Activated CD4-positive, alpha-beta T cell treated with anti-CD3 and anti-CD28 coated beads, Interleukin-2, amount 50 U/mL, for 48 hours (primary cell): ENCODE data around the gene AHSA1.
A peak's percentile ranks its signal among the peaks of the same experiment; 100 is the strongest.
"Not testable (repeated sequence)": the region's sequence is repeated elsewhere in the genome, so short reads cannot be mapped to it uniquely, and the experiment has no call there.

Experiments used
- DNase-seq, 2 experiments: peaks; one replicate each; pipeline ENCODE4 v3.0.0-alpha.2; 2020

The AHSA1 gene

DNA sequence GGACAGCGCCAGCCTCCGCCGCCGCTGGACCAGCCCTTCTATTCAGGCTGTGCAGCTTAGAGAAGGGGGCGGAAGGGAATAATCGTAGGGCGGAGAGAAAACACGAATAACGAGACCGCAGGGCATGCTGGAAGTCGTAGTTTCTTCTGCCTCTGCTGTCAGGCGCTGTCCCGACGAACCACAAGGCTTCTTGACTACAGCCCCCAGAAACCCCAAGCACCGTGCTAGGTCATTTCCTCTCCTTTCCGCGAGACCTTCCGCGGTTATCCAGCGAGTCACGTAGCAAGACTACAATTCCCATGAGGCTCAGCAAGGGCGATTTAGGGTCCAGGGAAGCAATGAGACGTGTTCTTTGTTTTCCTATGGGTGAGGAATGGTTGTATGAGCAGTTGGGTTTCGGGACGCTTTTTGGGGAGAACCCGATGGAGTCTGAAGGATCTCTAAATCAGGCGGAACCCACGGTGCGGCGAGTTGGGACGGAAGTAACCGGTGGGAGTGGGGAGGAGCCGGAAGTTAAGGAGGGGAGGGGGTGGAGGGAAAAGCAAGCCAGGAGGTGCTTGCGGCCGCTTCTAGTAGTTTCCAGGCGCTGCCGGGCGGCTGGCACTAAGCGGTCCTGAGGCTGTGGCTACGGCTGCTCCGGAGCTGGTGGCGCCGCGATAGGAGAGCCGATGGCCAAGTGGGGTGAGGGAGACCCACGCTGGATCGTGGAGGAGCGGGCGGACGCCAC, at the start of gene AHSA1, which contains the start of gene VIPAS39:
AHSA1 (plus strand) TSS at position 572 of the 727 bp plus-strand sequence; CDS start at position 669, 97 bp downstream.
VIPAS39 (minus strand) TSS at position 80 of the 727 bp plus-strand sequence. CDS start 3,499 bp downstream, outside the sequence.
- DNase-seq, result peak; percentile 89 to 93

DNA sequence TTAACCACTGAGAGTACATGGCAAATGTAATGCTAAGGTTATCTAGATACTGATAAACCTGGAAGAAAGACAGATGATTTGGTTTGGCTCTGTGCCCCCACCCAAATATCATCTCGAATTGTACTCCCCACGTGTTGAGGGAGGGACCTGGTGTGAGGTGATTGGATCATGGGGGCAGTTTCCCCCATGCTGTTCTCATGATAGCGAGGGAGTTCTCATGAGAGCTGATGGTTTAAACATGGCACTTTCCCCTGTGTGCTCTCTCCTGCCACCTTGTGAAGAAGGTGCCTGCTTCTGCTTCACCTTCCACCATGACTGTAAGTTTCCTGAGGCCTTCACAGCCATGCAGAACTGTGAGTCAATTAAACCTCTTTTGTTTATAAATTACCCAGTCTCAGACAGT, 48.8 kb upstream of the AHSA1 start:
- DNase-seq, result no peak

DNA sequence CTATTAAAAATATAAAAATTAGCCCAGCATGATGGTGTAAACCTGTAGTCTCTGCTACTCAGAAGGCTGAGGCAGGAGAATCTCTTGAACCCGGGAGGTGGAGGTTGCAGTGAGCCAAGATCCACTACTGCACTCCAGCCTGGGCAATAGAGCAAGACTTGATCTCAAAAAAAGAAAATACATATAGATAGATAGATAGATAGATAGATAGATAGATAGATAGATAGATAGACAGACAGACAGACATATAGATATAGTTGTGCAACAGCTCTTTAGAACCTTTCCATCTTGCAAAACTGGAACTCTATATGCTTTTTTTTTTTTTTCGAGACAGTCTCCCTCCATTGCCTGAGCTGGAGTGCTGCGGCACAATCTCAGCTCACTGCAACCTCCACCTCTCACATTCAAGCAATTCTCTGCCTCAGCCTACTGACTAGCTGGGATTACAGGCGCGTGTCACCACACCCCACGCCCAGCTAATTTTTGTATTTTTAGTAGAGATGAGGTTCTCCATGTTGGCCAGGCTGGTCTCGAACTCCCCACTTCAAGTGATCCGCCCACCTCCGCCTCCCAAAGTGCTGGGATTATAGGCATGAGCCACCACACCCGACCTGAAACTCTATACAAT, 42.4 kb upstream of the AHSA1 start:
- DNase-seq, result not testable (repeated sequence)

DNA sequence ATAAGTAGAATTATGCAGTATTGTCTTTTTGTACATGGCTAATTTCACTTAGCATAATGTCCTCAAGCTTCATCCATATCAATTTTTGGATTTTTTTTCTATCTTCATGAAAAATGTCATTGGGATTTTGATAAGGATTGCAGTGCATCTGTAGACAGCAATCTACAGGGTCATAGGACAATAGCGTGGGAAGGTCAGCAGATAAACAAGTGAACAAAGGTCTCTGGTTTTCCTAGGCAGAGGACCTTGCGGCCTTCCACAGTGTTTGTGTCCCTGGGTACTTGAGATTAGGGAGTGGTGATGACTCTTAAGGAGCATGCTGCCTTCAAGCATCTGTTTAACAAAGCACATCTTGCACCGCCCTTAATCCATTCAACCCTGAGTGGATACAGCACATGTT, 41.8 kb upstream of the AHSA1 start:
- not testable (repeated sequence) for DNase-seq

DNA sequence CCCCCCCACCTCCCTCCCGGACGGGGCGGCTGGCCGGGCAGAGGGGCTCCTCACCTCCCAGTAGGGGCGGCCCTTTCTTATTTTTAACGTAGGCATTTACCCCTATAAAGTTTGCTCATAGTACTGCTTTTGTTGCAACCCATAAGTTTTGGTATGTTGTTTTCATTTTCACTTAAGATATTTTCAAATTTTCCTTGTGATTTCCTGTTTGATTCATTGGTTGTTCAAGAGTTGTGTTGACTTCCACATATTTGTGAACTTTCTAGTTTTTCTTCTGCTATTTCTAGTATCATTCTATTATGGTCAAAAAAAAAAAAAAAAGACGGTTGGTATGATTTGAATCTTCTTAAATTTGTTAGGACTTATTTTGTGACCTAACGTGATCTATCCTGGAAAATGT, 41.1 kb upstream of the AHSA1 start:
- DNase-seq, result no peak

DNA sequence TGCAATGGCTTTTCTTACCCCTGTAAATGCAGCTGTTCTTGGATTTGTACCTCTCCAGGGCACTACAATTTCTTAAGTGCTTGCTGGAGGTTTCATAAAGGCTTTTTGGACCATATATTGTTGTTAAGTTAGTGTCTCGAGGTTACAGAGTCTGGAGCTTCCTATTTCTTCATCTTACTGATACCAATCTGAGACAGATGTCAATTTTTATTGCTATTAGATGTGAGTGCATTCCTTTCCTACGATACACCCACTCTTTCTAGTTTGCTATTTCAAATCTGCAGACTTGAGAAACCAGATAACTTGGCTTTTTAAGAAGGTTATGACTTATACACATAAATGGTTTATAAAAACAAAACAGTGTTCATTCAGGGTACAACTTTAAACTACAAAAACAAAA, 36.7 kb upstream of the AHSA1 start:
- DNase-seq, result no peak

DNA sequence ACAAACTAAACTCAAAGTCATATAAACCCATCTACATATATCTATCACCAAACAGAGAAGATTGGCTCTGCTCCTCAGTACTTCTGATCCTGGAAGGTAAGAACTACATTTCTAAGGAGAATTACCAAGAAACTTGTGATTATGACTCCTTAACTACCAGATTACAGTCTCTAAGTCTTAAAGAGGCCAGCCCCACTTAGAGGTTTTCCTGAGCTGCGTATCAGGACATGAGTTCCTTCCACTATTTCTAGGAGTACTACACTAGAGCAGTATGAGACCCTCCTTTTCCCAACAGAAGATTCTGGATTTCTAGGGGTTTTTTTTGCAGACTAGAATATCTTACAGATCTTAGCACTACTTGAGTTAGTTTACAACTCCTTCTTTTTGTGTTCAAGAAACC, 34.5 kb upstream of the AHSA1 start, which contains the start of gene NOXRED1:
NOXRED1 (minus strand) TSS at position 101 of the 400 bp plus-strand sequence. CDS start 634 bp downstream, outside the sequence.
- no peak for DNase-seq

DNA sequence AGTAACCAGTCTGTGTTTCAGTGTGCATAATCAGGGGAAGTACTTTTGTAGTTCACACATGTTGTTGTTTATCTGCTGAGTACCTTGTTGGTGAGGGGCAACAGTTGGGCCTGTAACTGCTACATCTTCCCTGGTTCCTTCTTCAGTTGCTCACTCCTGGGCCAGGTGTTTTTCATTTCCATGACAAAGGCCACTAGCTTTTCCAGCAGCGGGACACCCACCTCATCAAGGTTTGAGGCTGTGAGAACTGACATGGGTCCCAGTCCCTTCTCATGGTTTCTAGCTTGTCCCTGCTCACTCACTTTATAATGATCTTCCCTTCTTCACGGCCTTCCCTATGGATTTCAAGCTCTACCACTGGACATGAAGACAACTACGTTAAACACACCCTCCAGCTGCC, 33.0 kb upstream of the AHSA1 start:
- no peak for DNase-seq

DNA sequence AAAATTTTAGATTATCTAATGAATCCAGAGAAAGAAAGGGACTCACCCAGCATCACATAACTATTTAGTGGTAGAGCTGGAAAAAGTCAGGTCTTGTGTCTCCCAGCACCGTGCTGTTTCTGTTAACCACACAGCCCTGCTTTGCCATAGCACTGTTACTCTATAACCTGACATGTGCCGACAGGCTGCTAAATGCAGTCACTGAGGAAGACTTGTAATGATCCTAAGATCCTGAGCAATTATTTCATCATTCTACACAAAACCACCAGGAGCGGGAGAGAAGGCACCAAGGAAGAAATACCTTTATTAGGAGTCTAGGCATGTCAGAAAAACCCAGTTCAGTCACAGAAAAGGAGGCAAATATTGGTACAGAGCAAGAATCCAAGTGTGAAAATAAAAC, 31.5 kb upstream of the AHSA1 start:
- no peak for DNase-seq

DNA sequence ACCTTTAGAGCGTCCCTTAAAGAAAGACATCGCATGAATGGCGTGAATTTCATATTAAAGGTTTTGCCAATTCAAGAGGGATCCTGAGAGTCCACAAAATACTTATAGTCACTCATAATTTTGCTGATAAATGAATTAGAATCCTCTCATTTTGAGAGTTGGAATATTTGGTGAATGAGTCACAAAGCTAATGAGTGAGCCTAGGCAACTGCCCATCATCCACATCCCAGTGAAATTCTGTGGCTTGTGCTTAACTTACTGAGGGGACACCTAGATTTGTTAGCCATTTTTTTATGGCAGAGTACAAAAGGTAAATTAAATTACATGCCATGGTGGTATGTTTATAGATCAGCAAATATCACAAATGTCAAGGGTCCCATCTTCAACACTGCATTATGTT, 21.9 kb upstream of the AHSA1 start:
- no peak for DNase-seq

DNA sequence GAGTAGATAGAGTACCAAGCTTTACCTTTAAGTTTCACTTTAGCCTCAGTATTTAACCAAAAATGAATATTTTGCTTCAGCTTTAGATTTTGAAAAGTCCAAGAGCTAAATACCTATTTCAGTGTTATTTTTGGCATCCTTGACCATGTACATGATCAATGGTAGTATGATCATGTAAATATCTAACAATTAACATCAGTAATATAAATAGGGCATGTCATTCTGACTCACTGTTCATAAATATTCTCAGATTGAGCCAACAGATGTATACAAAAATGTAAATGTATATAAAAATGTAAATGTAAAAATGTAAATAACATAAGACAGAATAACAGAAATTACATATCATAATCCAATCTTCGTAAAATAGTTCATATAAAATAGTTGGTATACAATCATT, 19.3 kb upstream of the AHSA1 start:
- no peak for DNase-seq

DNA sequence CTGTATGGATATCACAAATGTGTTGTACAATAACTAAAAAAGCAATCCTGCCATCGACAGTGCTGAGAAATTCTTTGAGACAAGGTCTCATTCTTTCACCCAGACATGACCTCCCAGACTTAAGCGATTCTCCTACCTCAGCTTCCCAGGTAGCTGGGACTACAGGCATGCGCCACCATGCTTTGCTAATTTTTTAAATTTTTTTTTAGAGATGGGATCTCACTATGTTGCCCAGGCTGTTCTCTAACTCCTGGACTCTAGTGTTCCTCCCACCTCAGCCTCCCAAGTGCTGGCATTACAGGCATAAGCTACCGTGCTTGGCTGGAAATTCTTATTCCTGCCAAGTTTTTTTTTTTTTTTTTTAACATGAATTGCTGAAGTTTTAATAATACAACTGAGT, 18.0 kb upstream of the AHSA1 start:
- no peak for DNase-seq

DNA sequence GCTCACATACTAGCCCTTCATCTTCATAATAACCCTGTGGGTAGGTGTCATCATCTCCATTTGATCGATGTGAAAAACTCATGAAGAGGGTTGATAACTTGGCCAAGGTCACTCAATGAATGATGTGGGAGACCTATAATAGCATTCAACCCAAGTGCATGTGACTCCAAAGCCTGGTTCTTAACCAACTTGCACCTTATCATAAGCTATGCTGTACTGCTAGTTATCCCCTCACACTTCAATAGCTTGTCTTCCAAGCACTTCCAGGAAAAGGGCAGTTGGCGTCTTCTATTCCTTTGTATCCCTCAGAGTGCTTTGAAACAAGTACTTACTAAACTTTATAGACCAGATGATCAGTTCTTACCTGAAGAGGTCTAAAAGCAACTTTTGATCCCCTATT, 15.7 kb upstream of the AHSA1 start:
- no peak for DNase-seq

DNA sequence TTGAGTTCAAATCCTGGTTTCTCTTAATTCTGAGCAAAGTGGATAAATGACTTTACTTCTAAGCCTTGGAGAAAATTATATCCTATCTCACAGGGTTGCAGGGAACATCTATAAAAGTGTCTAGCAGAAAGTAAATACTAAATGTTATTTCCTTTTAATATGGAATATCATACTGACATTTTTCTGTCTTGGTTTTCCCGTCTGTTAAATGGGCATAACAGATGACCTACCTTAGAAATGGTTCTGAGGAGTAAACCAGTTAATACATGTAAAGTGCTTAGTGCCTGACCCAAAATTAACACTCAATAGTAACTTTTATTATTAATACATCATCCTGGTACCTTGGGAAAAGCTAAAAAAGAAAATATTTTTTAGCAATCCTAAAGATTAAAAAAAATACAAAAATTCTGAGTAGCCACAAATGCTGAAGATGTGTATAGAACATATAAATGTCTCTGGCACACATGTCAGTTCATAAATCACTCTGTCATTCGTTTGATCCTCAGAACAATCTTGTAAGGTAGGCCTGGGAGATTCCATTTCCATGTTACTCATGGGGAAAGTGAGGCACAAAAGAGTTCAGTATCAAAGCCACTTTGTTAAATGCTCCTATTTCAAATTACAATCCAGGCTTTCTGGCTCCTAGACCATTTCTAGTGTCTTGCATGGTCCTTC, 1.8 kb upstream of the AHSA1 start:
- no peak for DNase-seq

DNA sequence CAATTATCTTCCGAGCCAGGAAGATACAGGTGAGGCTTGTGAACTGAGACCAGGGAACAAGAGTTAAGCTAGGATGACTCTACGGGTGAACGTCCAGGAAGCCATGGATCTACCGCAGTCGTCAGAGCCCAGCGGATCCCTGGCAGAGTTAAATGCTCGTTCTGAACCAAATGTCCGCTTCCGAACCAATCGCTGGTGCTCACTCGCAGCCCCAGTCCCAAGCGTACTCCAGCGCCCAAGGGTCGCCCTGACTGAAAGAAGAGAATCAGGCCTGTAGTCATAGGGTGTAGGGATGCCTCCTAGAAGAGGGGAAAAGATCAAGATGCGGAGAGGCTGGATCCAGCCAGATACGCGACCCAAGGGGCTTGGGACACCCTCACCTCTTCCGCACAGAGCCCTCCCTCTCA, 775 bp upstream of the AHSA1 start:
- DNase-seq, result no peak

DNA sequence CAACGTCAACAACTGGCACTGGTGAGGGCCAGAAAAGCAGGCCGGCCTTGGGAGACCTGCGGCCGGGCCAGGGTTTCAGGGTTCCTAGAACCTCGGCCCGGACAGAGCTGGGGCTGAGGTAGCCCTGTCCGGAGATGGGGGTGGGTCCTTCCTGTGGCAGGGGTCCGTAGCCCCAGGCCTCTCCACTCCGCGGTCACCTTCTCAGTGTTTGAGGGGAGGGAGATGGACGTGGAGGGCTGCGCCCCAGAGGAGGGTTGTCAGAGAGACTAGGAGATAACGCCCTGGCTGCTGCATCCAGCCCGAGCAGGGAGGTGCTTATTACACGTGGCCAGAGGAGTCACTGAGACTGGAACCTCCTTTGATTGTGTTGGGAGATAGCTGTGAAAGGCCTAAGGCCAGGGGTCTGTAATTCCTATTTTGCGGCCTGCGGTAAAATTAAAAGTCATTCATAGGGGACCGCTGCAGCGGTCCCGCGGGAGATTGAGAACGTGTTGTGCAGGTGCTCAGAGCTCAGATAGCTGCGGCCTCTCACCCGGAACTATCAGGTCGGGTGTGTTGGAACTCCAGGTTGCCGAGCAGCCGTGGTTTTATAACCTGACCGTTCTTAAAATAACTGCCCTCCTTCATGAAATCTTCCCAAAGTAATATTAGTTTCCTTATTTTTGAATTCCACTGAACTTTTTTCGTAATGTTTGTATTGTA, 507 bp downstream of the AHSA1 start:
- peak; percentile 43 to 47 for DNase-seq

DNA sequence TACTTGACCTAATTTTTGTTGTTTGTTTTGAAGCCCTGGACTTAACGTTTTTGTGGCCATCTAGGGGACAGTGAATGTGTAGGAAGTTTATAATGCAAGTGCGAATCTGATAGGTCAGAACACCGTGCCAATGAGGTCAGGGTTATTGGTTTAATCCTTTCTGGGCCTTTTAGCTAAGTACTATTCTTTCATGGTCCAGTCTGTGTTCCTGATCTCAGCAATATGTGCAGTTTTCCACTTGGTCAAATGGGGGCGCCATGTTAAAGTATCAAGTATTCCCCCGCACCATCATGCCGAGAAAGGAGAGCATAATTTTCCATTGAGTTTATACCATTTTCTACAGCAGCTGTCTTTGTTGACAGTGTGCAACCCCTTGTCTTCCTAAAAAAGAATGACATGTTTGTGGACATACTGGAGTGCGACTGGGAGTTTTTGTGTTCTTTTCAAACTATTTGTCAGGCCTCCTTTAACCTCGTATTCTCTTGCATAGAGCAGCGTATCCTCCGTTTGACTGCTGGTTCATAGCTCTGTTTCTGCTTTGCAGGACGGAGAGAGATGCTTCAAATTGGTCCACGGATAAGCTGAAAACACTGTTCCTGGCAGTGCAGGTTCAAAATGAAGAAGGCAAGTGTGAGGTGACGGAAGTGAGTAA, 1.3 kb downstream of the AHSA1 start:
- peak; percentile 78 to 84 for DNase-seq

DNA sequence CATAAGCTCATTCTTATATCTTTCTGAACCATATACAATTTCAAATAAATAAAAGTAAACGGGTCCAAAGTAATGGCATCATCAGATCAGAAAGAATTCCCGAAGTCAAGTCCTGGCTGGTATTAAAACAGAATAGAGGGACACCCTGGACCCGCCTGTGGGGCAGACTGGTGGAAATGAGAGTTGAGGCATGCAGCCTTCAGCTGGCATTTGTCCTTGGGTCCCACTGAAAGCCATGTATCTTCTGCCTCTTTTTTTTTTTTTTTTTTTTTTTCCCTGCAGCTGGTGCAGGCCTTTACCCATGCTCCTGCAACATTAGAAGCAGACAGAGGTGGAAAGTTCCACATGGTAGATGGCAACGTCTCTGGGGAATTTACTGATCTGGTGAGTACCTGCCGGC, 9.9 kb downstream of the AHSA1 start:
- DNase-seq, result no peak

DNA sequence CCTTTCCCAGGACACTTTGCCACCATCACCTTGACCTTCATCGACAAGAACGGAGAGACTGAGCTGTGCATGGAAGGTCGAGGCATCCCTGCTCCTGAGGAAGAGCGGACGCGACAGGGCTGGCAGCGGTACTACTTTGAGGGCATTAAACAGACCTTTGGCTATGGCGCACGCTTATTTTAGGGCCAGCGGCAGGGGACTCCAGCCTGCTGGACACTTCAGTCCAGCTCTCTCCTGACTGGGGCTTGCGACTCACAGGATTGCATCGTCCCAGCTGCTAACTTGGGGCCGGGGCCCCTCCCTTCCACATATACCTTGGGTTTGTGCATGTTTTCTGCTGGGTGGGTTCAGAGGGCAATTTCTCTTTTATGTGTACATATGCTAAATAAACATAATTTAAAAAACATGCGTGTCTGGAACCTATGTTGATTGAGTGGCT, 11.2 kb downstream of the AHSA1 start:
- DNase-seq, result no peak

DNA sequence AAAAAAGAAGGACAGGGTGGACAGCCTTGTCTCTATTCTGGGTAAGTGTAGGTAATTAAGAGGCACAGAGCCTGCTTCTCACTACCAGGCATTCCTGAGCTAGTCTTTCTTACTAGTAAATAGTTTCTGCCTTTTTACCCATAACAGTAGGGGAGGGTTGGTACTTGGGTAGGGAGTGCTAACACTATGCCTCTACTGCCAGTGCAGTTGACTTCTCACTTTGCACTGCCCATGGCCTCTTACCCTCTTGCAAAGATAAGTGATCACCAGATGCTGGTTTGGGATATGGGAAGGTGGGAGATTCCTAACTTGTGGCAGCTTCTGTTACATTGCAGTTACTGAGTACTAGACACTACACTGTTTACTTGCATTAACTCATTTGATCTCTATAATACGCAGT, 11.6 kb downstream of the AHSA1 start:
- DNase-seq, result no peak

DNA sequence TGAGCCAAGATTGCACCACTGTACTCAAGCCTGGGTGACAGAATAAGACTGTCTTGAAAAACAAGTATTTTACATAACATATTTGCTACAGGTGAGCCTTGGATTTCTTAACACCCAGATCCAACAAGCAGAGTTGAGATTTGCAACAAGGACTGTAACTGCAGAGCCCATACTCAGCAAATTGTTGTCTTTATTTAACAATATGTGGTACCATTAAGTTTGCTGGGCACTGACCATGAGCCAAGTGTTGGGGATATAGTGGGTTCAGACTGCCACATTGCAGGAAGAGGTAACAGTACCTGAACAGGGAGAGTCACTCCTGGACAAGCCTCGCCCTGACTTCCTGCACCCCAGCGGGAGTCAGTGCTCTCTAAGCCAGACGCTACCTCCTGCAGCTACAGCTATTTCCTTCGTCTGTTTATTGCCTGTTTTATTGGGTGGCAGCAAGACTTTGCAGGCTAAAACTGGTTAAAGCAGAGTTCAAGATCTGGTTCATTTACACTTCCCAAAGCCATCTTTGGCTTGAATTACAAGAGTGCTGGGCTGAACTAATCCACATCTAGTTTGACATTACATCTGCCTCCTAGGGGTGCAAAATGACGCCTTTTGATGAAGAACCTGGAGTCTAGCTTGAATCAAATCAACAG, 12.5 kb downstream of the AHSA1 start:
- DNase-seq, result no peak

DNA sequence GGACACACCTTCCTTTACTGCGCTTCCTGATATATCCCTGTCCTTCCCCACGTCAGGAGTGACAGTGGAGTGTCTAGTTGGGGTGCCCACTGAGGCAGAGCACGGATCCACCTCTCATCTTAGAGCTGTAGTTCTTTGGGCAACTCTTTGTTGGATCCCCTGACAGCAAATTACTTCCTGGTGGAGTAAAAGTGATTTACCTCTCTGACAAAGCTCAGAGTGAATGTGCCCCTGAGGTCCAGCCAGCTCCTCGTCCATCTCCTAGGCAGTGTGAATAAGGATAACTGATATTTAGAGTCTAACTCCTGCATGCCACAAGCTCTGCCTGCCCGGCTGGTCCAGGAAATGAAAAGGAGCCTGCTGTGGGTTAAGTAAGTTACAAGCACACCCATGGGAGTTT, 16.0 kb downstream of the AHSA1 start:
- DNase-seq, result no peak
